IPS-20b (cell line): ENCODE data around the gene EYA2.

Experiments used
- H3K27ac ChIP-seq: one replicate; pipeline ENCODE4 v1.5.1; 2013; ENCODE audit warnings: low read length
- H3K27me3 ChIP-seq: 2 replicates; pipeline ENCODE4 v1.6.1; 2013; ENCODE audit warnings: mild to moderate bottlenecking, low read length, inconsistent platforms; ENCODE audit not compliant: insufficient read depth
- H3K36me3 ChIP-seq: 2 replicates; pipeline ENCODE4 v1.6.1; 2013; ENCODE audit warnings: low read depth, mild to moderate bottlenecking, inconsistent platforms, low read length, moderate library complexity; ENCODE audit not compliant: insufficient read depth
- H3K4me1 ChIP-seq: 2 replicates; pipeline ENCODE4 v1.6.1; 2013; ENCODE audit warnings: mild to moderate bottlenecking, control low read depth, inconsistent platforms, low read length, moderate library complexity; ENCODE audit not compliant: insufficient read depth
- H3K4me3 ChIP-seq: 2 replicates; pipeline ENCODE4 v1.5.1; 2013; ENCODE audit warnings: mild to moderate bottlenecking, low read length, inconsistent platforms
- H3K9ac ChIP-seq: 2 replicates; pipeline ENCODE4 v1.6.1; 2013; ENCODE audit warnings: low read depth, mild to moderate bottlenecking, inconsistent platforms, low read length, moderate library complexity
- H3K9me3 ChIP-seq: 2 replicates; pipeline ENCODE4 v1.6.1; 2013; ENCODE audit warnings: mild to moderate bottlenecking, low read depth, low read length, inconsistent platforms; ENCODE audit not compliant: insufficient read depth

The EYA2 gene

GRCh38 chr20:47036091-47036870 lies 141.6 kb downstream of the EYA2 start:
- H3K9ac ChIP-seq, result no peak overlapping the region
- no peaks in the 10 kb centered on the region for H3K27me3 ChIP-seq
- no peaks in the 10 kb centered on the region for H3K36me3 ChIP-seq
- no peak overlapping the region for H3K27ac ChIP-seq
- H3K4me3 ChIP-seq, result no peak overlapping the region
- no peaks in the 10 kb centered on the region for H3K4me1 ChIP-seq
- H3K9me3 ChIP-seq, result no peaks in the 10 kb centered on the region

GRCh38 chr20:47038566-47039560 lies 144.2 kb downstream of the EYA2 start:
- no peaks in the 10 kb centered on the region for H3K9me3 ChIP-seq
- no peaks in the 10 kb centered on the region for H3K4me1 ChIP-seq
- H3K9ac ChIP-seq, result no peak overlapping the region
- no peaks in the 10 kb centered on the region for H3K36me3 ChIP-seq
- no peak overlapping the region for H3K4me3 ChIP-seq
- H3K27ac ChIP-seq, result no peak overlapping the region
- H3K27me3 ChIP-seq, result no peaks in the 10 kb centered on the region

- H3K9ac ChIP-seq, result no peak overlapping the region
- no peak overlapping the region for H3K27ac ChIP-seq
- peaks cover 5% of the 10 kb centered on the region; the same call in 1 of the 2 replicates for H3K9me3 ChIP-seq
- H3K27me3 ChIP-seq, result no peaks in the 10 kb centered on the region
- H3K4me1 ChIP-seq, result no peaks in the 10 kb centered on the region
- no peak overlapping the region for H3K4me3 ChIP-seq
- no peaks in the 10 kb centered on the region for H3K36me3 ChIP-seq
Observed at GRCh38 chr20:47040506-47041125, 146.0 kb downstream of the EYA2 start.

- Histone ChIP-seq H3K36me3 (no peaks in the 10 kb centered on the region), H3K4me1 (no peaks in the 10 kb centered on the region), H3K27ac (no peak overlapping the region), H3K27me3 (no peaks in the 10 kb centered on the region), H3K9ac (no peak overlapping the region), H3K9me3 (peaks cover 5% of the 10 kb centered on the region; the same call in 1 of the 2 replicates), H3K4me3 (no peak overlapping the region)
Observed at GRCh38 chr20:47041396-47041899, 146.8 kb downstream of the EYA2 start.

- Histone ChIP-seq H3K36me3 (no peaks in the 10 kb centered on the region), H3K9me3 (peaks cover 5% of the 10 kb centered on the region; the same call in 1 of the 2 replicates), H3K27ac (no peak overlapping the region), H3K4me3 (no peak overlapping the region), H3K9ac (no peak overlapping the region), H3K27me3 (no peaks in the 10 kb centered on the region), H3K4me1 (no peaks in the 10 kb centered on the region)
Observed at GRCh38 chr20:47042464-47042863, 147.8 kb downstream of the EYA2 start.

GRCh38 chr20:47043086-47043485 lies 148.4 kb downstream of the EYA2 start:
- Histone ChIP-seq H3K27me3 (no peaks in the 10 kb centered on the region), H3K9ac (no peak overlapping the region), H3K9me3 (peaks cover 5% of the 10 kb centered on the region; the same call in 1 of the 2 replicates), H3K4me3 (no peak overlapping the region), H3K36me3 (no peaks in the 10 kb centered on the region), H3K27ac (no peak overlapping the region), H3K4me1 (no peaks in the 10 kb centered on the region)

GRCh38 chr20:47044938-47045337 lies 150.3 kb downstream of the EYA2 start:
- Histone ChIP-seq H3K9me3 (peaks cover 5% of the 10 kb centered on the region; the same call in 1 of the 2 replicates), H3K4me3 (no peak overlapping the region), H3K27ac (no peak overlapping the region), H3K4me1 (no peaks in the 10 kb centered on the region), H3K27me3 (no peaks in the 10 kb centered on the region), H3K9ac (no peak overlapping the region), H3K36me3 (no peaks in the 10 kb centered on the region)

GRCh38 chr20:47048054-47048453 lies 153.4 kb downstream of the EYA2 start:
- Histone ChIP-seq H3K36me3 (no peaks in the 10 kb centered on the region), H3K4me1 (no peaks in the 10 kb centered on the region), H3K27me3 (no peaks in the 10 kb centered on the region), H3K4me3 (no peak overlapping the region), H3K9ac (no peak overlapping the region), H3K27ac (no peak overlapping the region), H3K9me3 (peaks cover 5% of the 10 kb centered on the region; the same call in 1 of the 2 replicates)

- no peak overlapping the region for H3K27ac ChIP-seq
- no peak overlapping the region for H3K4me3 ChIP-seq
- H3K9ac ChIP-seq, result no peak overlapping the region
- H3K4me1 ChIP-seq, result no peaks in the 10 kb centered on the region
- H3K36me3 ChIP-seq, result no peaks in the 10 kb centered on the region
- H3K27me3 ChIP-seq, result no peaks in the 10 kb centered on the region
- H3K9me3 ChIP-seq, result peaks cover 4% of the 10 kb centered on the region; the same call in 1 of the 2 replicates
Observed at GRCh38 chr20:47049771-47050170, 155.1 kb downstream of the EYA2 start.

GRCh38 chr20:47050996-47051395 lies 156.4 kb downstream of the EYA2 start:
- Histone ChIP-seq H3K27me3 (no peaks in the 10 kb centered on the region), H3K4me3 (no peak overlapping the region), H3K4me1 (no peaks in the 10 kb centered on the region), H3K9ac (no peak overlapping the region), H3K9me3 (no peaks in the 10 kb centered on the region), H3K27ac (no peak overlapping the region), H3K36me3 (no peaks in the 10 kb centered on the region)

- Histone ChIP-seq H3K9me3 (no peaks in the 10 kb centered on the region), H3K9ac (no peak overlapping the region), H3K36me3 (no peaks in the 10 kb centered on the region), H3K27me3 (no peaks in the 10 kb centered on the region), H3K27ac (no peak overlapping the region), H3K4me3 (no peak overlapping the region), H3K4me1 (no peaks in the 10 kb centered on the region)
Observed at GRCh38 chr20:47051936-47052526, 157.4 kb downstream of the EYA2 start.
